Panc1 (cell line): ENCODE results near the gene ZSCAN5C. TPM values are rescaled to one million over a fixed set of nuclear protein-coding genes. Genes with fewer than 3 reads are reported as not detected.

Source experiments
- ATAC-seq: fragments of 200-7000 bp; cut with Tn5 transposase; 2 replicates; pipeline ENCODE4 v1.9.1; 2020; ENCODE audit warnings: mild to moderate bottlenecking, moderate library complexity
- BruUV-seq: library from RNA; stranded (reverse); fragments of 400-500 nt; replicated peaks from 2 replicates; lab custom pipeline; 2021; lab: Mats Ljungman, UMichigan
- CTCF ChIA-PET: fragments of 300-600 bp; sonication (Branson Sonifier 250); formaldehyde crosslinking; loops from one replicate; lab custom pipeline; 2022; ENCODE audit warnings: antibody characterized with exemption; lab: Charles Lee
- POLR2A ChIA-PET: fragments of 300-600 bp; sonication (Branson Sonifier 250); formaldehyde crosslinking; loops from one replicate; lab custom pipeline; 2022; ENCODE audit warnings: antibody characterized with exemption; lab: Charles Lee
- DNase-seq: peaks from one replicate; pipeline ENCODE4 v3.0.0-alpha.2; 2010; ENCODE audit warnings: low read depth, low spot score
- H3K27ac ChIP-seq: 2 replicates; pipeline ENCODE4 v1.5.1; 2011; ENCODE audit warnings: mild to moderate bottlenecking, low read length, inconsistent platforms
- H3K27me3 ChIP-seq: fragments of 200-500 bp; sonication (Bioruptor generic); 2 replicates; pipeline ENCODE4 v1.6.0; 2014; ENCODE audit warnings: low read length, inconsistent platforms; ENCODE audit not compliant: control insufficient read depth, insufficient read depth
- H3K36me3 ChIP-seq: fragments of 200-500 bp; sonication (Bioruptor generic); 2 replicates; pipeline ENCODE4 v1.5.1; 2014; ENCODE audit warnings: inconsistent platforms, mild to moderate bottlenecking, low read length, moderate library complexity; ENCODE audit not compliant: control insufficient read depth, insufficient read depth
- H3K4me1 ChIP-seq: 2 replicates; pipeline ENCODE4 v1.5.1; 2011; ENCODE audit warnings: inconsistent platforms, mild to moderate bottlenecking, low read length, moderate library complexity; ENCODE audit not compliant: control insufficient read depth, insufficient read depth
- H3K4me3 ChIP-seq, 2 experiments: 2 replicates each; pipeline ENCODE4 v1.5.1; 2011 to 2012; ENCODE audit warnings: low read depth in 2 of 2, low read length in 2 of 2, mild to moderate bottlenecking in 2 of 2, inconsistent platforms in 1 of 2, moderate library complexity in 1 of 2
- H3K9me3 ChIP-seq: fragments of 200-500 bp; sonication (Bioruptor generic); 2 replicates; pipeline ENCODE4 v1.5.1; 2014; ENCODE audit warnings: low read depth, mild to moderate bottlenecking, inconsistent platforms, low read length, moderate library complexity; ENCODE audit not compliant: control insufficient read depth, insufficient read depth
- POLR2AphosphoS5 ChIP-seq: IDR thresholded peaks from 2 replicates; pipeline ENCODE4 v1.6.1; 2012; ENCODE audit warnings: mild to moderate bottlenecking, low read depth, low read length, moderate library complexity
- SIN3A ChIP-seq: IDR thresholded peaks from 2 replicates; pipeline ENCODE4 v1.6.1; 2012; ENCODE audit warnings: low read depth, mild to moderate bottlenecking, low read length, moderate library complexity, borderline replicate concordance; ENCODE audit not compliant: insufficient read depth
- TCF7L2 ChIP-seq: IDR thresholded peaks from 2 replicates; pipeline ENCODE4 v1.6.1; 2011; ENCODE audit warnings: mild to moderate bottlenecking, low read depth, low read length, inconsistent platforms
- in situ Hi-C: cut with HindIII; loops from 2 replicates; pipeline ENCODE4 v1.10.0; 2016; ENCODE audit warnings: low sequenced_read_pairs, low pct_unique_long_range_greater_than_20kb
- intact Hi-C: fragments of 100-400 bp; cut with micrococcal nuclease; formaldehyde crosslinking; loops from one replicate; pipeline ENCODE4 v1.10.0; 2022; ENCODE audit not compliant: unreplicated experiment
- total RNA-seq: library from RNA; stranded (reverse); gene quantifications from one replicate; pipeline ENCODE4 v1.2.1, GENCODE V29; 2021; ENCODE audit not compliant: unreplicated experiment
- TF ChIP-seq, protein P1 (sequence below): fragments of 450-650 bp; IDR thresholded peaks from 2 replicates; pipeline ENCODE4 v1.5.1; 2017; ENCODE audit warnings: mild to moderate bottlenecking
- TF ChIP-seq, protein P2 (sequence below), 2 experiments: IDR thresholded peaks; 2 replicates each; pipeline ENCODE4 v1.6.1; 2011 to 2012; ENCODE audit warnings: low read depth in 2 of 2, control low read depth in 1 of 2, low read length in 1 of 2, mild to moderate bottlenecking in 1 of 2, moderate library complexity in 1 of 2; ENCODE audit not compliant: insufficient read depth in 1 of 2

ZSCAN5C gene
- total RNA-seq, 1 experiment from 2014 or later: not detected

DNA sequence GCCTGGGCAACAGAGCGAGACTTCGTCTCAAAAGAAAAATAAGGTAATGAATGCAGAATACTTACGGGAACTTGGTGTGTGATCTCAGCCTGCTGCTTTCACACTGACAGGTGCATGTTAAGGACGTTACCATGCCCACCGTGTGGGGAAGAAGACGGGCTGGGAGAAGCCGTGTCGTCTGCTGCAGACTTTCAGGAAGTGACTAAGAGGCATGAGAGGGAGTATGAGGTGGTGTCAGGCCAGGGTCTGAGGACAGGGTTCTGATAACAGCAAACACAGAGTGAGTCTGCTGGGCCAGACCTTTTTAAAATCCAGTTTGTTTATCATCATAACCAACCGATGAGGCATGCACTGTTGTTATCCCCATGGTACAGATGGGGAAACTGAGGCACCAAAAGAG, 39.8 kb upstream of the ZSCAN5C start:
- Histone ChIP-seq H3K27ac (no peak overlapping the region), H3K4me1 (no peaks in the 10 kb centered on the region), H3K27me3 (no peaks in the 10 kb centered on the region), H3K9me3 (no peaks in the 10 kb centered on the region), H3K4me3 (no peak overlapping the region), H3K36me3 (no peaks in the 10 kb centered on the region)
- TF ChIP-seq, protein P1, sequence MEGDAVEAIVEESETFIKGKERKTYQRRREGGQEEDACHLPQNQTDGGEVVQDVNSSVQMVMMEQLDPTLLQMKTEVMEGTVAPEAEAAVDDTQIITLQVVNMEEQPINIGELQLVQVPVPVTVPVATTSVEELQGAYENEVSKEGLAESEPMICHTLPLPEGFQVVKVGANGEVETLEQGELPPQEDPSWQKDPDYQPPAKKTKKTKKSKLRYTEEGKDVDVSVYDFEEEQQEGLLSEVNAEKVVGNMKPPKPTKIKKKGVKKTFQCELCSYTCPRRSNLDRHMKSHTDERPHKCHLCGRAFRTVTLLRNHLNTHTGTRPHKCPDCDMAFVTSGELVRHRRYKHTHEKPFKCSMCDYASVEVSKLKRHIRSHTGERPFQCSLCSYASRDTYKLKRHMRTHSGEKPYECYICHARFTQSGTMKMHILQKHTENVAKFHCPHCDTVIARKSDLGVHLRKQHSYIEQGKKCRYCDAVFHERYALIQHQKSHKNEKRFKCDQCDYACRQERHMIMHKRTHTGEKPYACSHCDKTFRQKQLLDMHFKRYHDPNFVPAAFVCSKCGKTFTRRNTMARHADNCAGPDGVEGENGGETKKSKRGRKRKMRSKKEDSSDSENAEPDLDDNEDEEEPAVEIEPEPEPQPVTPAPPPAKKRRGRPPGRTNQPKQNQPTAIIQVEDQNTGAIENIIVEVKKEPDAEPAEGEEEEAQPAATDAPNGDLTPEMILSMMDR: no peak
- TF ChIP-seq POLR2AphosphoS5 (no peak), SIN3A (no peak), TCF7L2 (no peak)
- TF ChIP-seq, protein P2, sequence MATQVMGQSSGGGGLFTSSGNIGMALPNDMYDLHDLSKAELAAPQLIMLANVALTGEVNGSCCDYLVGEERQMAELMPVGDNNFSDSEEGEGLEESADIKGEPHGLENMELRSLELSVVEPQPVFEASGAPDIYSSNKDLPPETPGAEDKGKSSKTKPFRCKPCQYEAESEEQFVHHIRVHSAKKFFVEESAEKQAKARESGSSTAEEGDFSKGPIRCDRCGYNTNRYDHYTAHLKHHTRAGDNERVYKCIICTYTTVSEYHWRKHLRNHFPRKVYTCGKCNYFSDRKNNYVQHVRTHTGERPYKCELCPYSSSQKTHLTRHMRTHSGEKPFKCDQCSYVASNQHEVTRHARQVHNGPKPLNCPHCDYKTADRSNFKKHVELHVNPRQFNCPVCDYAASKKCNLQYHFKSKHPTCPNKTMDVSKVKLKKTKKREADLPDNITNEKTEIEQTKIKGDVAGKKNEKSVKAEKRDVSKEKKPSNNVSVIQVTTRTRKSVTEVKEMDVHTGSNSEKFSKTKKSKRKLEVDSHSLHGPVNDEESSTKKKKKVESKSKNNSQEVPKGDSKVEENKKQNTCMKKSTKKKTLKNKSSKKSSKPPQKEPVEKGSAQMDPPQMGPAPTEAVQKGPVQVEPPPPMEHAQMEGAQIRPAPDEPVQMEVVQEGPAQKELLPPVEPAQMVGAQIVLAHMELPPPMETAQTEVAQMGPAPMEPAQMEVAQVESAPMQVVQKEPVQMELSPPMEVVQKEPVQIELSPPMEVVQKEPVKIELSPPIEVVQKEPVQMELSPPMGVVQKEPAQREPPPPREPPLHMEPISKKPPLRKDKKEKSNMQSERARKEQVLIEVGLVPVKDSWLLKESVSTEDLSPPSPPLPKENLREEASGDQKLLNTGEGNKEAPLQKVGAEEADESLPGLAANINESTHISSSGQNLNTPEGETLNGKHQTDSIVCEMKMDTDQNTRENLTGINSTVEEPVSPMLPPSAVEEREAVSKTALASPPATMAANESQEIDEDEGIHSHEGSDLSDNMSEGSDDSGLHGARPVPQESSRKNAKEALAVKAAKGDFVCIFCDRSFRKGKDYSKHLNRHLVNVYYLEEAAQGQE (IDR thresholded peaks at IDR 0.05; ENCODE audit: insufficient read depth in 1 of 2, low read depth in 2 of 2, low read length in 1 of 2): no peak
- no TSS peak for BruUV-seq
- POLR2A ChIA-PET: interaction anchor here (0.6 kb wide), 1 partner anchor 11 kb away, joined by 5 read pairs; no protein-coding TSS in a partner anchor
- intact Hi-C loops (no loop called here), in situ Hi-C loops (no loop called here)
- CTCF ChIA-PET: interaction anchor here (0.6 kb wide), 1 partner anchor 16 kb away, joined by 3 read pairs; no protein-coding TSS in a partner anchor
- ATAC-seq: peak; percentile 52; the same call in 1 of the 2 replicates
- DNase-seq: no peak

DNA sequence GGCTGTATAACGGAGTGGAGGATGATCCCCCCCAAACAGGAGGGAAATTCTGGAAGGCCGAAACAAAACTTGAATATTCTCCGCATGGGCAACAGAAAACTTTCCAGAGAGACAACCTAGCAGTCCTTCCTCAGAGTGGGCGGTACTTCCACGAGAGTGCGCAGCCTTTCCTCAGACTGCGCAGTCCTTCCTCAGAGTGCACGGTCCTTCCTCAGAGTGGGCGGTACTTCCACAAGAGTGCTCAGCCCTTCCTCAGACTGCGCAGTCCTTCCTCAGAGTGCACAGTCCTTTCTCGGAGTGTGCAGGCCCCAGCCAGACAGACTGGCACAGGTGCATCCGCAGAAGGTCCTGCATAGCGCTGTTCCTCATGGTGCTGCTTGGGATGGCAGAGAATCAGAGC, 39.0 kb upstream of the ZSCAN5C start:
- H3K9me3 ChIP-seq: no peaks in the 10 kb centered on the region
- no TSS peak for BruUV-seq
- ChIA-PET POLR2A (no interaction called here), CTCF (interaction anchor here (0.7 kb wide), 1 partner anchor 87 kb away, joined by 10 read pairs; no protein-coding TSS in a partner anchor)
- DNase-seq (no peak), ATAC-seq (peak; percentile 33; the same call in 1 of the 2 replicates)
- in situ Hi-C loops (no loop called here), intact Hi-C loops (no loop called here)
- no peaks in the 10 kb centered on the region for H3K36me3 ChIP-seq
- TF ChIP-seq TCF7L2 (no peak), SIN3A (no peak), POLR2AphosphoS5 (no peak)
- TF ChIP-seq, protein P2 (IDR thresholded peaks at IDR 0.05; ENCODE audit: insufficient read depth in 1 of 2, low read depth in 2 of 2, low read length in 1 of 2): no peak
- TF ChIP-seq, protein P1: no peak
- no peak overlapping the region for H3K27ac ChIP-seq
- no peaks in the 10 kb centered on the region for H3K27me3 ChIP-seq
- H3K4me3 ChIP-seq: no peak overlapping the region
- H3K4me1 ChIP-seq: no peaks in the 10 kb centered on the region
